Renal cortical epithelial cell (primary cell): ENCODE measurements around the gene EZH1. TPM values are rescaled to one million over a fixed set of nuclear protein-coding genes. Genes with fewer than 3 reads are reported as not detected.

Experiments
- DNase-seq: peaks from one replicate; pipeline ENCODE4 v3.0.0-alpha.2; 2011; ENCODE audit warnings: low read depth
- total RNA-seq: library from RNA; depleted of rRNA; stranded (reverse); fragments of >200 nt; gene quantifications from 2 replicates; pipeline ENCODE4 v1.2.3, GENCODE V29; 2014

The EZH1 gene
- total RNA-seq, 1 donor from 2014 or later, result 21.2 TPM

- DNase-seq, result no peak
Measured at GRCh38 chr17:42709561-42709960, 35.3 kb downstream of the EZH1 start.

GRCh38 chr17:42708588-42708987 lies 36.3 kb downstream of the EZH1 start:
- no peak for DNase-seq

GRCh38 chr17:42706732-42707131 lies 38.1 kb downstream of the EZH1 start:
- DNase-seq, result no peak

GRCh38 chr17:42704837-42705494 lies 39.9 kb downstream of the EZH1 start:
- DNase-seq, result no peak

- no peak for DNase-seq
Measured at GRCh38 chr17:42704490-42704836, 40.4 kb downstream of the EZH1 start.

GRCh38 chr17:42702446-42702845 lies 42.4 kb downstream of the EZH1 start:
- DNase-seq, result no peak

GRCh38 chr17:42700586-42701289 lies 44.1 kb downstream of the EZH1 start:
- no peak for DNase-seq

GRCh38 chr17:42699415-42699740 lies 45.5 kb downstream of the EZH1 start:
- DNase-seq, result no peak

- DNase-seq, result no peak
Measured at GRCh38 chr17:42698736-42699414, 46.0 kb downstream of the EZH1 start.

GRCh38 chr17:42697108-42697811 lies 47.6 kb downstream of the EZH1 start:
- no peak for DNase-seq

GRCh38 chr17:42695500-42695899 lies 49.3 kb downstream of the EZH1 start:
- no peak for DNase-seq

GRCh38 chr17:42694524-42694923 lies 50.3 kb downstream of the EZH1 start:
- DNase-seq, result no peak

GRCh38 chr17:42692489-42692888 lies 52.4 kb downstream of the EZH1 start:
- no peak for DNase-seq

GRCh38 chr17:42691021-42691545 lies 53.8 kb downstream of the EZH1 start:
- DNase-seq, result no peak

GRCh38 chr17:42690596-42690995 lies 54.2 kb downstream of the EZH1 start:
- no peak for DNase-seq

GRCh38 chr17:42687707-42688320 lies 57.0 kb downstream of the EZH1 start:
- no peak for DNase-seq

GRCh38 chr17:42686520-42687128 lies 58.2 kb downstream of the EZH1 start:
- DNase-seq, result no peak

- DNase-seq, result no peak
Measured at GRCh38 chr17:42685831-42686230, 59.0 kb downstream of the EZH1 start.

- no peak for DNase-seq
Measured at GRCh38 chr17:42684929-42685556, 59.8 kb downstream of the EZH1 start.

GRCh38 chr17:42683407-42684034 lies 61.3 kb downstream of the EZH1 start:
- no peak for DNase-seq
